Peyer's patch (tissue), 4 donors: ENCODE results near the gene SKOR1. TPM values are rescaled to one million over a fixed set of nuclear protein-coding genes. Genes with fewer than 3 reads are reported as not detected.

ENCODE experiments used
- DNase-seq, 3 donors: peaks; one replicate each; pipeline ENCODE4 v3.0.0-alpha.2; 2017 to 2019
- H3K27ac ChIP-seq, 4 donors: fragments of 200-600 bp; sonication (generic); one replicate each; pipeline ENCODE4 v1.5.1; 2016 to 2019
- H3K27me3 ChIP-seq, 2 donors: fragments of 200-600 bp; sonication (generic); one replicate each; pipeline ENCODE4 v1.5.1; 2019
- H3K36me3 ChIP-seq, 3 donors: fragments of 200-600 bp; sonication (generic); one replicate each; pipeline ENCODE4 v1.5.1; 2016 to 2019
- H3K4me1 ChIP-seq, 4 donors: fragments of 200-600 bp; sonication (generic); one replicate each; pipeline ENCODE4 v1.5.1; 2016 to 2019
- H3K4me3 ChIP-seq, 4 donors: fragments of 200-600 bp; sonication (generic); 1 replicate in 3 of 4; 2 replicates in 1 of 4; pipeline ENCODE4 v1.5.1; 2016 to 2019; ENCODE audit warnings: mild to moderate bottlenecking in 1 of 4
- H3K9me3 ChIP-seq, 4 donors: fragments of 200-600 bp; sonication (generic); one replicate each; pipeline ENCODE4 v1.5.1; 2016 to 2019; ENCODE audit warnings: mild to moderate bottlenecking in 1 of 4
- POLR2A ChIP-seq, 2 donors: fragments of 450-650 bp; IDR thresholded peaks; one replicate each; pipeline ENCODE4 v1.5.1; 2017; ENCODE audit warnings: antibody characterized with exemption in 2 of 2, mild to moderate bottlenecking in 2 of 2, moderate library complexity in 2 of 2
- total RNA-seq, 4 donors: library from RNA; depleted of rRNA; stranded (reverse); fragments of >200 nt; gene quantifications; one replicate each; pipeline ENCODE4 v1.1.0, GENCODE V29; 2016
- TF ChIP-seq, protein P1 (sequence below), 6 experiments: fragments of 450-650 bp in 4 of 6; fragments of 200-600 bp in 2 of 6; sonication (generic) in 1 of 6; IDR thresholded peaks; one replicate each; pipeline ENCODE4 v1.5.1; 2017 to 2019; ENCODE audit warnings: antibody characterized with exemption in 6 of 6, mild to moderate bottlenecking in 3 of 6, moderate library complexity in 1 of 6

Gene SKOR1
- total RNA-seq, 4 donors from 2014 or later: 1.2 to 5.0 (median 1.6) TPM

- no peaks in the 10 kb centered on the region for H3K36me3 ChIP-seq
- peak overlapping the region in 1 of 4 donors; percentile 25 for H3K27ac ChIP-seq
- DNase-seq: peak in 2 of 3 donors; percentile 20 to 53
- peaks cover 4 to 39% of the 10 kb centered on the region in 2 donors for H3K27me3 ChIP-seq
- H3K9me3 ChIP-seq: no peaks in the 10 kb centered on the region
- H3K4me3 ChIP-seq: peak overlapping the region; percentile 30 to 53 (median 48)
- H3K4me1 ChIP-seq: peaks cover 6 to 50% (median 31%) of the 10 kb centered on the region in 4 donors
- no peak for TF ChIP-seq POLR2A (IDR thresholded peaks at IDR 0.05)
- TF ChIP-seq, protein P1, sequence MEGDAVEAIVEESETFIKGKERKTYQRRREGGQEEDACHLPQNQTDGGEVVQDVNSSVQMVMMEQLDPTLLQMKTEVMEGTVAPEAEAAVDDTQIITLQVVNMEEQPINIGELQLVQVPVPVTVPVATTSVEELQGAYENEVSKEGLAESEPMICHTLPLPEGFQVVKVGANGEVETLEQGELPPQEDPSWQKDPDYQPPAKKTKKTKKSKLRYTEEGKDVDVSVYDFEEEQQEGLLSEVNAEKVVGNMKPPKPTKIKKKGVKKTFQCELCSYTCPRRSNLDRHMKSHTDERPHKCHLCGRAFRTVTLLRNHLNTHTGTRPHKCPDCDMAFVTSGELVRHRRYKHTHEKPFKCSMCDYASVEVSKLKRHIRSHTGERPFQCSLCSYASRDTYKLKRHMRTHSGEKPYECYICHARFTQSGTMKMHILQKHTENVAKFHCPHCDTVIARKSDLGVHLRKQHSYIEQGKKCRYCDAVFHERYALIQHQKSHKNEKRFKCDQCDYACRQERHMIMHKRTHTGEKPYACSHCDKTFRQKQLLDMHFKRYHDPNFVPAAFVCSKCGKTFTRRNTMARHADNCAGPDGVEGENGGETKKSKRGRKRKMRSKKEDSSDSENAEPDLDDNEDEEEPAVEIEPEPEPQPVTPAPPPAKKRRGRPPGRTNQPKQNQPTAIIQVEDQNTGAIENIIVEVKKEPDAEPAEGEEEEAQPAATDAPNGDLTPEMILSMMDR (IDR thresholded peaks at IDR 0.05): no peak
These were observed 10.2 kb downstream of the SKOR1 start for GRCh38 chr15:67835297-67836133.

GRCh38 chr15:67836134-67836455 lies 10.8 kb downstream of the SKOR1 start:
- Histone ChIP-seq H3K9me3 (no peaks in the 10 kb centered on the region), H3K4me3 (peak overlapping the region; percentile 30 to 53 (median 48)), H3K27ac (peak overlapping the region in 1 of 4 donors; percentile 25), H3K27me3 (peaks cover 4 to 39% of the 10 kb centered on the region in 2 donors), H3K36me3 (no peaks in the 10 kb centered on the region), H3K4me1 (peaks cover 6 to 53% (median 31%) of the 10 kb centered on the region in 4 donors)
- no peak for TF ChIP-seq POLR2A (IDR thresholded peaks at IDR 0.05)
- peak in 1 of 3 donors; percentile 30 for DNase-seq

DNA sequence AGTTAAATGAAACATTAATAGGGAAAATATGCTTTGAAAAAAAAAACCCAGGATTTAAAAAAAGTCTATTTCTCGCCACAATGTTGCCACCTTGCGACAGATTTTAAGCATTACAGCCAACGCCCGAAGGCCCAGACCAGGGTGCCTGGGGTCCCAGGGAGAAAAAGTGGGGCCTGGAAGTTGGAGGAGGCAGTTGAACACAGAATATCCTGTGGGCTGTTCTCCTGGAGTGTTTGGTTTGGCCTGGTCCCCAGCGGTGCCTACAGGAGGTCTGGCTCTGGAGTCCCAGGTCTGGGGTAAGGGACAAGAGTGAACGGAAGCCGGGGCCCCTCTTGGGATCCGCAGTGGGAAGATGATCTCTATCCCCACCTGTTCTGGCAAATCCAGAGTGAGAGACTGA lies 11.2 kb downstream of the SKOR1 start:
- peaks cover 6 to 57% (median 31%) of the 10 kb centered on the region in 4 donors for H3K4me1 ChIP-seq
- TF ChIP-seq, protein P1 (IDR thresholded peaks at IDR 0.05): peak; percentile 61 to 88 (median 74)
- TF ChIP-seq POLR2A (IDR thresholded peaks at IDR 0.05): no peak

GRCh38 chr15:67836955-67837354 lies 11.6 kb downstream of the SKOR1 start:
- Histone ChIP-seq H3K9me3 (no peaks in the 10 kb centered on the region), H3K36me3 (no peaks in the 10 kb centered on the region), H3K27ac (no peak overlapping the region), H3K27me3 (peaks cover 4 to 36% of the 10 kb centered on the region in 2 donors), H3K4me1 (peaks cover 6 to 58% (median 31%) of the 10 kb centered on the region in 4 donors), H3K4me3 (no peak overlapping the region)
- TF ChIP-seq POLR2A (IDR thresholded peaks at IDR 0.05): no peak
- TF ChIP-seq, protein P1 (IDR thresholded peaks at IDR 0.05): no peak
- no peak for DNase-seq

More for the DNA sequence above, 11.2 kb downstream of the SKOR1 start:
- peak; percentile 55 to 82 (median 63) for DNase-seq
- no peaks in the 10 kb centered on the region for H3K36me3 ChIP-seq
- no peaks in the 10 kb centered on the region for H3K9me3 ChIP-seq
- peaks cover 4 to 39% of the 10 kb centered on the region in 2 donors for H3K27me3 ChIP-seq
- H3K4me3 ChIP-seq: peak overlapping the region; percentile 30 to 53 (median 48)
- H3K27ac ChIP-seq: no peak overlapping the region

GRCh38 chr15:67838789-67839332 lies 13.6 kb downstream of the SKOR1 start:
- peak; percentile 26 to 71 (median 64) for DNase-seq
- TF ChIP-seq POLR2A (IDR thresholded peaks at IDR 0.05): no peak
- TF ChIP-seq, protein P1 (IDR thresholded peaks at IDR 0.05): peak in 2 of 6 experiments; percentile 9 to 21
- Histone ChIP-seq H3K27me3 (peaks cover 0 to 19% of the 10 kb centered on the region in 2 donors), H3K4me1 (peaks cover 3 to 42% (median 19%) of the 10 kb centered on the region in 4 donors), H3K4me3 (peak overlapping the region; percentile 42 to 95 (median 86)), H3K36me3 (no peaks in the 10 kb centered on the region), H3K27ac (peak overlapping the region; percentile 27 to 99 (median 96)), H3K9me3 (no peaks in the 10 kb centered on the region)

DNA sequence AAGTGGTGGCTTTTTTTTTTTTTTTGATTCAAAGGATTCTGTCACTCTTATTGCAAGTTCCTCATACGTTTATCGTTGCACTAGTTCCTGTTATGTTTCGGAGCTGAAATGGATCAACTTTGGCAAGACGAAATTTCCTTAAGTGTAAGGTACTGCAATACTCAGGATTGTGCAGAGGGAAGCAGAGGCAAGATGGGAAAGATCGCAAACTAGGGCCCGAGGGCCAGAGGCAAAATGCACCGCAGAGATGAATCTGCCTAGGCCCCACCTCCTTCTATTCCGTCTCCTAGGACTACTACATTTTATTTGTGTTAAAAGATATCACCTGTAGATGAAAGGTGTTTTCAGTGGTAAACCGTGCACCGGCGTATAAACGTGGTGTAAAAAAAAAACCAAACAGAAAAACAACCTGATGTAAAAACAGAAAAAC lies 14.2 kb downstream of the SKOR1 start:
- TF ChIP-seq, protein P1 (IDR thresholded peaks at IDR 0.05): no peak
- no peak for TF ChIP-seq POLR2A (IDR thresholded peaks at IDR 0.05)
- peak in 1 of 3 donors; percentile 53 for DNase-seq
- Histone ChIP-seq H3K4me1 (peaks cover 0 to 35% (median 15%) of the 10 kb centered on the region in 4 donors), H3K9me3 (no peaks in the 10 kb centered on the region), H3K4me3 (peak overlapping the region; percentile 69 to 95 (median 86)), H3K27ac (peak overlapping the region; percentile 93 to 99 (median 96)), H3K27me3 (peaks cover 0 to 15% of the 10 kb centered on the region in 2 donors), H3K36me3 (no peaks in the 10 kb centered on the region)
